Mammary epithelial cell (primary cell): ENCODE results near the gene EPHB2.

ENCODE experiments used
- EZH2 ChIP-seq: IDR thresholded peaks from 2 replicates; pipeline ENCODE4 v1.6.1; 2012; ENCODE audit warnings: low read length, inconsistent platforms, borderline replicate concordance
- TF ChIP-seq, protein P1 (sequence below), 2 donors: IDR thresholded peaks in 1 of 2; conservative IDR thresholded peaks in 1 of 2; 2 replicates each; pipeline ENCODE4 v1.5.1; 2011 to 2012; ENCODE audit warnings: inconsistent platforms in 2 of 2, low read length in 2 of 2, mild to moderate bottlenecking in 2 of 2, control low read depth in 1 of 2, low read depth in 1 of 2; ENCODE audit not compliant: insufficient read depth in 1 of 2; ENCODE audit errors: extremely low read depth in 1 of 2

DNA sequence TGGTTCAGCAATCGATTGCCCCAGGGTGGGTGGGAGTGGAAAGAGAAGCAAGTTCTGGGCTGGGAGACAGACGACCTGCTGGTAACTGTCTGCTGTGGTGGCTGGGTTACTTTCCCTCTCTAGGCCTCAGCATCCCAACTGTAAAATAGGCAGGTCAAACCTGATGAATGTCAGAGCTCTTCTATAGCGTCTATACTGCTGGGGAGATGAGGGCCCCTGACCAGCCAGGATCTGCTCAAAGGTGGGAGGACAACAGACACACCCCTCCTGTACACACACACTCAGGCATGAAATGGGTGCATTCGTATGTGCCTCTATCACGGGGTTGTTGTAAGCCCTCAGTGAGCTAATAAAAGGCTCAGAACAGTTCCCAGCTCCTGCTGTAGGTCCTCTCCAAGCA lies 12.7 kb upstream of the EPHB2 start:
- no peak for TF ChIP-seq EZH2
- TF ChIP-seq, protein P1, sequence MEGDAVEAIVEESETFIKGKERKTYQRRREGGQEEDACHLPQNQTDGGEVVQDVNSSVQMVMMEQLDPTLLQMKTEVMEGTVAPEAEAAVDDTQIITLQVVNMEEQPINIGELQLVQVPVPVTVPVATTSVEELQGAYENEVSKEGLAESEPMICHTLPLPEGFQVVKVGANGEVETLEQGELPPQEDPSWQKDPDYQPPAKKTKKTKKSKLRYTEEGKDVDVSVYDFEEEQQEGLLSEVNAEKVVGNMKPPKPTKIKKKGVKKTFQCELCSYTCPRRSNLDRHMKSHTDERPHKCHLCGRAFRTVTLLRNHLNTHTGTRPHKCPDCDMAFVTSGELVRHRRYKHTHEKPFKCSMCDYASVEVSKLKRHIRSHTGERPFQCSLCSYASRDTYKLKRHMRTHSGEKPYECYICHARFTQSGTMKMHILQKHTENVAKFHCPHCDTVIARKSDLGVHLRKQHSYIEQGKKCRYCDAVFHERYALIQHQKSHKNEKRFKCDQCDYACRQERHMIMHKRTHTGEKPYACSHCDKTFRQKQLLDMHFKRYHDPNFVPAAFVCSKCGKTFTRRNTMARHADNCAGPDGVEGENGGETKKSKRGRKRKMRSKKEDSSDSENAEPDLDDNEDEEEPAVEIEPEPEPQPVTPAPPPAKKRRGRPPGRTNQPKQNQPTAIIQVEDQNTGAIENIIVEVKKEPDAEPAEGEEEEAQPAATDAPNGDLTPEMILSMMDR (conservative IDR thresholded peaks at IDR 0.05 in 1 of 2, IDR thresholded peaks at IDR 0.05 in 1 of 2; ENCODE audit: extremely low read depth in 1 of 2, insufficient read depth in 1 of 2, low read depth in 1 of 2, low read length in 2 of 2), result no peak
